LNCaP clone FGC (cell line): Measurements from ENCODE around the gene SGPL1.

ENCODE experiments used
- DNase-seq: peaks from one replicate; pipeline ENCODE4 v3.0.0-alpha.2; 2011; ENCODE audit warnings: low read depth
- H3K4me3 ChIP-seq: 2 replicates; pipeline ENCODE4 v1.5.1; 2011; ENCODE audit warnings: mild to moderate bottlenecking, low read depth, low read length, control low read depth
- TF ChIP-seq, protein P1 (sequence below): IDR thresholded peaks from 2 replicates; pipeline ENCODE4 v1.5.1; 2012; ENCODE audit warnings: mild to moderate bottlenecking; ENCODE audit not compliant: control insufficient read depth, insufficient read depth; ENCODE audit errors: extremely low read depth

SGPL1 gene

DNA sequence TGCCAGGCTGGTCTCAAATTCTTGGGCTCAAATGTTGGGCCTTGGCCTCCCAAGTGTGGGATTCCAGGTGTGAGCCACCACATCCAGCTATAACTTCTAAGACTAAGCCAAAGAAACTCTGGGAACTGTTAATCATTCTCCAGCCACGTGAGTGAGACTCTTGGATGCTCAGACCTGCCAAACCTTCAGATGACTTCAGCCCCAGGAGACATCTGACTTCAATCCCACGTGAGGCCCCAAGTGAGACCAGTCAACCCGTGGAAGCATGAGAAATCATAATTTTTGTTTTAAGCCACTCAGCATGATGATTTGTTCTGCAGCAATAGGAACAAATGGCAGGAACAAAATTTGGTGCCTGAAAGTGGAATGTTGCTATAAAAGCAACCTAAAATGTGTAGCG lies 76.9 kb downstream of the SGPL1 start:
- TF ChIP-seq, protein P1, sequence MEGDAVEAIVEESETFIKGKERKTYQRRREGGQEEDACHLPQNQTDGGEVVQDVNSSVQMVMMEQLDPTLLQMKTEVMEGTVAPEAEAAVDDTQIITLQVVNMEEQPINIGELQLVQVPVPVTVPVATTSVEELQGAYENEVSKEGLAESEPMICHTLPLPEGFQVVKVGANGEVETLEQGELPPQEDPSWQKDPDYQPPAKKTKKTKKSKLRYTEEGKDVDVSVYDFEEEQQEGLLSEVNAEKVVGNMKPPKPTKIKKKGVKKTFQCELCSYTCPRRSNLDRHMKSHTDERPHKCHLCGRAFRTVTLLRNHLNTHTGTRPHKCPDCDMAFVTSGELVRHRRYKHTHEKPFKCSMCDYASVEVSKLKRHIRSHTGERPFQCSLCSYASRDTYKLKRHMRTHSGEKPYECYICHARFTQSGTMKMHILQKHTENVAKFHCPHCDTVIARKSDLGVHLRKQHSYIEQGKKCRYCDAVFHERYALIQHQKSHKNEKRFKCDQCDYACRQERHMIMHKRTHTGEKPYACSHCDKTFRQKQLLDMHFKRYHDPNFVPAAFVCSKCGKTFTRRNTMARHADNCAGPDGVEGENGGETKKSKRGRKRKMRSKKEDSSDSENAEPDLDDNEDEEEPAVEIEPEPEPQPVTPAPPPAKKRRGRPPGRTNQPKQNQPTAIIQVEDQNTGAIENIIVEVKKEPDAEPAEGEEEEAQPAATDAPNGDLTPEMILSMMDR, result no peak
- H3K4me3 ChIP-seq, result no peak overlapping the region

DNA sequence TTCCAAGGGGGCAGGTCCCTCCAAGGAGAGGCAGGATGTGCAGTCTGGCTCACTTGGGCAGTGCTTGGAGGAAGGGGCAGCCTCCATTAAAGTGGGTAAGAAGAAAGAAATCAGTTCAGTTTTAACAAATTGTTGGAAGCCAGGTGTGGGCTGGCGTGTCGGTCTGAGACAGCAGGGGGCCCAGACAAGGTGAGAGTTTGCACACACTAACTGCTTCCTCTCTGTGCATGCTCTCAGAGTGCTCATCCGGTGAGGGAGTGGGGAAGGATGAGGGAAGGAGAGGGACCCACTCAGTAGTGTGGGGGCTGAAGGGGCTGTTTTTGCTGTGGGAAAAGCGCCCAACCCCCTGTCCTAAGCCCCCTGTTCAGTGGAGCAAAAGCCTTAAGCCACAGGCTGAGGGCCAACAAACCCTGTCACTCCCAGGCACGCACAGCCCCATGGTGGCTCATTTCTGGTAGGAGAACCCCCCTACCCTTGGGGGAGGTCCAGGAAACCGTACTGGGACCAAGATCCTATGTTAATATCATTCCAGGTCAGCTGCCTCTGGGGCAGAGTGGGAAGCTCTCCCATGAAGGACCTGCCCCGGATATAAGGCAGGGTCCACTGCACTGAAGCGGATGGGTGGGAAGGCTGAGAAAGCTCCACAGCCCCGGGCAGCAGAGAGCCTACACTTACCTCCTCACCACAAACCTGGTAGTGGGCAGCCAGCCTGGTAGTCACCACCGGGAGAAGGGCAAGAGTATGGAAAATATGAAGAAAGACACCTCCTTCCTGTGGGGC lies 77.7 kb downstream of the SGPL1 start:
- H3K4me3 ChIP-seq, result no peak overlapping the region
- no peak for DNase-seq
- TF ChIP-seq, protein P1, result no peak

More for the DNA sequence above, 76.9 kb downstream of the SGPL1 start:
- no peak for DNase-seq

DNA sequence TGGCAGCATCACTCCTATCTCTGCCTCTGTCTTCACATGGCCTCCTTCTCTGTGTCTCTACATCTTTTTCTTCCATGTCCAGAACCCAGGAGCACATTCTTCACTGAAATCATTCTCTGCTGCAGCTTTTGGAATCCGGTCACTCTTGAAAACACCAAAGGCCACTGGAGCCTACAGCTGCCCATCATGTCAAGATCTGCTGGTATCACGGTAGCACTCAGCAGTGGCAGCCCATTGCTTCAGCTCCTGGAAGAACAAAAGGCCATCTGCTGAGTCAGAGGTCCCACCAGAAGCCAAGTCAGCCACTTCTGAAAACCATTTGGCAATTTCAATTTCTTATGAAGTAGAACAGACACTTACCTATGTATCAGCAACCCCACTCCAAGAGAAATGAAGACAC lies 78.7 kb downstream of the SGPL1 start:
- TF ChIP-seq, protein P1, result no peak
- no peak overlapping the region for H3K4me3 ChIP-seq
- no peak for DNase-seq

DNA sequence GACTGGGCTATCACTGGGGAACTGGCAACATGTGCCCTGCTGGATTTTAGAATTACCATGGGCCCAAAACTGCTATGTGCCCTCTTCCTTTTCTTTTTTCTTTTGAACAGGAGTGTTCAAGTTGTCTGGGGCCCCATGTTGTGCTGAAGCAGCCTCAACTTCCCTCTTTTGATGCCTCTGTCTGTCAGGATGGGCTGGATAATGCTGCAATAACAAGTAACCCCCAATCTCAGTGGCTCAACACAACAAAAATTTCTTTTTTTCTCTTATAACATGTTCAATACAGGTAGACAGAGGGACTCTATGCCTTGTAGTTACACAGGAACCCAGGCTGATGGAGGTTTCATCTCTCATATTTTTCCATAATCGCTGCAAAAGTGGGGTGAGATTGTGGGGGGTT lies 80.8 kb downstream of the SGPL1 start:
- no peak for DNase-seq
- H3K4me3 ChIP-seq, result no peak overlapping the region
- TF ChIP-seq, protein P1, result no peak

DNA sequence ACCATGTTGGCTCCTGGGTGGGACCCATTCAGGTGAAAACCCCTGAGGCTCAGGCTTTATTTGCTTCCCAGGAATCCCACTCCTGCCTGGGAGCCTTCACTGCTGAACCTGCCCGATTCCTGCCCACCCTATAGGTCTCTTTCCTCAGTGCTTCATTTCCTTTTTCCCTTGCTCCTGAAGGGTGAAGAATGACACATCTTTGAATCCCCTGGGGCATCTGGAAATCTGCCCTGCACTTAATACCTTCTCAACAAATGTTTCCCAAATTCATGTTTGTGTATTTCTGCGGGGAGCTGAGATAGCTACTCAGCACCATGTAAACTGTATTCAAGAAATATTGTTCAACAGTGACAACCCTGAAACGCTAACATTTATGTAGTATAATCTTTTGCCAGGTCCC lies 82.9 kb downstream of the SGPL1 start:
- H3K4me3 ChIP-seq, result no peak overlapping the region
- TF ChIP-seq, protein P1, result no peak
- DNase-seq, result no peak

DNA sequence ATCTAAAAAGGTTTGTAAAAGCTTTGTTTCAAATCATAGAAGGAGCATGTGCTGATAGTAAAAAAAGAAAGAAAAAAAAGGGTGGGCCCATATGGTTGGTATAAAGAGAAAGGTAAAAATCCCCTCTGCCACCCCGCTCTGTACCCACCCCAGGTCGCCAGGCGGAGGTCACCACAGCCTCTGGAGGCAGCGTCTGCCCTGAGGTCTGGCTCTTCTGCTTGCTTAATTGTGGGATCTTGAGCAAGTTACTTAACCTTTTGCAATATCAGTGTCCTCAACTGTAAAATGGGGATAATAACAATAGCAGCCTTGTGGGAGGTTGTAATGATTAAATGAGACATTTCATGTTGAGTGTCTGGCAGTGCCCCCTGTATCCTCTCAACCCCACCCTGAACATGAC lies 83.3 kb downstream of the SGPL1 start:
- TF ChIP-seq, protein P1, result no peak
- no peak for DNase-seq
- no peak overlapping the region for H3K4me3 ChIP-seq

DNA sequence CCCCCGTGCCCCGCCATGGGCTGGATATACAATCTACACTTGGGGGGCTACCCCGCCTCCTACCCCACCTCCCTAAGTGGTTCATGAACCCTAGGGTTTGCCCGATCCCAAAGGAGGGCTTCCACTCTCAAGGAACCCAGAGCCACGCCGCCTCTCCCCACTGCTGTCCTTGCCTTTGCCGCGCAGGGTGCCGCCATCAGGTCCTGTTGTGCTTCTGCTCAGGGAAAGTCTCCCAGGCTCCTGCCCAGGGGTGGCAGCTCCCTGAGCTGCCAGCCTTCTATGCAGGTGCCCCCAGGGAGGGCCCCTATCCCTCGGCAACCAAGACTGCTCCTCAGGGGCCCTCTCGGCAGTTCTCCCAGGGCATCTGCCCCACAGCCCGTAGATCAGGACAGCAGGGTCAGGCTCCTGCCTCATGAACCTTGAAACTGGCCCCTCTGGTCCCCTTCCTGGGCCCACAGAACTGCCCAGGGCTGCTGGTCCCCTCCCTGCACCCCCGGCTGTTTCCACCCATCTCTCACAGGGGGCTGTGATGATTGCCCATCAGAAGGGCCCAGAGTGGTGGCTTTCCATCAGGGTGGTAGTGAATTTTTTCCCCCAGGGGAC lies 85.6 kb downstream of the SGPL1 start:
- no peak for DNase-seq
- no peak overlapping the region for H3K4me3 ChIP-seq
- TF ChIP-seq, protein P1, result no peak
